HG02763 (cell line): Measurements from ENCODE around the gene CEP131.
A peak's percentile ranks its signal among the peaks of the same experiment; 100 is the strongest.

ENCODE experiments used
- ATAC-seq: cut with Tn5 transposase; IDR thresholded peaks from one replicate; pipeline ENCODE4 v1.9.1; 2021; ENCODE audit warnings: mild to moderate bottlenecking, moderate library complexity; ENCODE audit not compliant: unreplicated experiment

CEP131 gene

GRCh38 chr17:81222906-81223761, at the start of gene CEP131:
Gene CEP131, minus strand, starts transcription at chr17:81222965. Its CDS starts 2,909 bp downstream, at chr17:81220056.
- ATAC-seq, result peak; percentile 92

DNA sequence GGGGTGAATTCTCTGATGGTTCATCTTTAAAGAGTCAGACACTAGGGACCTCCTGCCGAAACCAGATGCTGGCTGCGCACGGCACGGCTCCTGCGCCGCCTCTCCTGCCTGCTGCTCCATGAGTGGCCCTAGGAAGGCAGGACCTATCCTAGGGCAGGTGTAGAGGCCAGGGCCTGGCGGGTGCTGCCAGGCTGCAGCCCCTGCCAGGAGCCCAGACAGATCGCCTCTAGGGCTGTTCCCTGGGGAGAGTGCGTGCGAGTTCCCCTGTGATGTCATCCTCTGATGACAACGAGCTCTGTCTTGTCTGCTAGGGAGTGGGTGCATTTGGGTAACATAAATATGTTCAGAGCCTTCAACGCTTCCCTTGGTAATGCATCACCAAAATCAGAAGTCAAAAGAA, 48.5 kb upstream of the CEP131 start:
- no peak for ATAC-seq

DNA sequence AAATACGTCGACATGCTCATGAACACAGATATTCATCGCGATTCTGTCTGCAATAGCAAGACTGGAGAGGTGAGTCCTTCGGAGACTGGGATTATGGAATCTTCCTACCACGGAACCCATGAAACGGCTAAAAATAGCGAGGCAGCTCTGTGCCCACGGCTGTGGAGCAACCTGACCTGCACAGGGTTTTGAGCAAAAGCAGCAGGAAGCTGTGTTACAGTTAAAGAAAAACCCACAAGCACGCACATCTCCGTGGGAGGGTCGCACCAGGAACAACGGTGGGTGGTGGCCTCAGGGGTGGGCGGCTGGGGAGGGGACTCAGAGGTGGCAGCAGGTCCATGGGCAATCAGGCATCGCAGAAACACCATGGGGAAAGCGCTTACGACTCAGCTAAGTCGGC, 47.5 kb upstream of the CEP131 start:
- no peak for ATAC-seq

DNA sequence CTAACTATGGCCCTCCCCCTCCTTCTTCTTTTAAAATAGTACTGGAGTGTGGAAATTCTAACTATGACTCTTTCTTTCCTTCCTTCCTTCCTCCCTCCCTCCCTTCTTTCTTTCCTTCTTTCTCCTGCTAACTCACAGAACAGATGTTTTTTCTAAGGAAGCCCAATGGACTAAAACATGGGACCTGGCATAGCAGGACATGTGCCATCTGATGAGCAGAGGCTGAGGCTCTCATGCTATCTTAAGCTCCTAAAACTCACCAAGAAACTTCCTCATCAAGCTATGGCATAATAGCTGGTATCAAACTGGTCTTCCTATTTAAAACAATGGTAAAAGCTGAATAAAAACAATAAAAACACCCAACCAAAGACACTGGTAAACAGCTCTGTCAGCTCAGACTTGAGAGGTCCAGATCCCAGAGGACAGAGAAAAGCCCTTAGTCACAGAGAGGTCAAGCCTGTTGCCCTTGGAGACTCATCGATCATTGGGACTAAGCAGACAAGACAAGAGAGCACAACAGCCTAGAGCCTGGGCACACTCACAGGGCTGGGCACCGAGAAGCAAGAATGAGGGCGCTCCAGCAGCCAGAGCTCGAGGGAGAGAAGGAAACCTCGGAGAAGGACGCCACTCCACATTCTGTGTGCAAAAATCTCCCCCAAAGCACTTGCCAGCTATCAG, 44.8 kb upstream of the CEP131 start:
- no peak for ATAC-seq

GRCh38 chr17:81265576-81265975, 42.8 kb upstream of the CEP131 start:
- ATAC-seq, result no peak

- no peak for ATAC-seq
These were observed 41.9 kb upstream of the CEP131 start for GRCh38 chr17:81264640-81265039.

GRCh38 chr17:81263371-81264181, 40.8 kb upstream of the CEP131 start:
- ATAC-seq, result no peak

GRCh38 chr17:81261582-81262336, 39.0 kb upstream of the CEP131 start:
- no peak for ATAC-seq

DNA sequence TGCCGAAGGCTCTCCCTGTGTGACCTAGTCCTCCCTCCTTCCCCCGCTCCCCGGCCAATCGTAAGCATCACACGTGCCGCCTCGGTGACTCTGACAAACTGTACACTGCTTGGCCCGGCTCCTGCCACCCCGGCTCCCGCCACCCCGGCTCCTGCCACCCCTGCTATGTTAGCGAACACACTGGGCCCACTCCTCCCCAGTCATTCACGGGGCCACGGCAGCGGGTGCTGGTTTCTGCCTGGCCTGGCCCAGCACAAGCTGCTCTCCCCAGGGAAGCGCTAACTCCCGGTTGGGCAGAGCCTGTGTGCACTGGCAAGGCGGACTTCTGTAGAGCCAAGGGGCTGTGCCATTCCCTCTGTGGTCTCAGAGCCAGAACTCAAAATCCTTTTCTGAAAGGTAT, 38.3 kb upstream of the CEP131 start:
- ATAC-seq, result no peak

- no peak for ATAC-seq
These were observed 37.9 kb upstream of the CEP131 start for GRCh38 chr17:81260641-81261040.

DNA sequence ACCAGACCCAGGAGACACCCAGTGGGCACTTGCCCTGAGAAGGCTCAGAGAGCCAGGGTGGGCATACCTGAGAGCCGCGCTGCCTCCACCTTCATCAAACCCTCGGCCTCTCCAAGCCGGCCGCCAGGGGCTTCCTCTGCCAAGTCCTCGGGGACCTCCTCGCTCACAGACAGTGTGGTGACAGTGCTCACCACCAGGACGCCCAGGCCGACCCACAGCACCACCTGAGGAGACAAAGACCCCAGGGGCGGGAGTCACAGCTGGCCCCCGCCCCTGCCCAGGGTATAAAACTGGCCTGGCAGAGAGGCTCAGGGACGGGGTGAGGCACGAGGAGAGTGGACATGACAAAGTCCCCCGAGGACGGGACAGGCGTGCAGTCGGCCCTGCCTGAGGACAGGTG, 37.4 kb upstream of the CEP131 start:
- ATAC-seq, result no peak

DNA sequence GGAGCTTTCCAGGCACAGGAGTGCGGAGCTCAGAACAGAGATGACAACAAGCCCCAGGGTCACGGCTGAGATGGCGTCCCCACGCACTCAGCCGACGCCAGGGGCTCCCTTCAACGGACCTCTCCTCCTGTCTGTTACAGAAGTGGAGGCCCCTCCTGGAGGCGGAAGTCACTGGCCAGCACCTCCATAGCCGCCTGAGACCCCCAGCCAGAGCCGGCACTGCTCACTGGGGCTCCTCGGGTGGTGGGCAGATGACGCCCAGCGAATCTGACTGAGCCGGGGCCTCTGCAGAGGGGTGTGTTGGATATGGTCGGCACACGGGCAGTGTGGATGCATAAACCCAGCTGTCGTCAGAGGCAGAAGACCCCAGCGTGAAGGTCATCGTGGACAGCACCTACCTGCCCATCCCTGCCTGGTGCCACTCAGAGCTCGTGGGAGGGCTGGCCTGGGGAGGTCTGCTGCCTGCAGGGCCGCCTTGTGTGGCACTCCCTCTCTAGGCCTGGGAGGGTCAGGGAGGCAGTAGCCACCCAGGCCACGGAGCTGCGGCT, 36.4 kb upstream of the CEP131 start:
- no peak for ATAC-seq

DNA sequence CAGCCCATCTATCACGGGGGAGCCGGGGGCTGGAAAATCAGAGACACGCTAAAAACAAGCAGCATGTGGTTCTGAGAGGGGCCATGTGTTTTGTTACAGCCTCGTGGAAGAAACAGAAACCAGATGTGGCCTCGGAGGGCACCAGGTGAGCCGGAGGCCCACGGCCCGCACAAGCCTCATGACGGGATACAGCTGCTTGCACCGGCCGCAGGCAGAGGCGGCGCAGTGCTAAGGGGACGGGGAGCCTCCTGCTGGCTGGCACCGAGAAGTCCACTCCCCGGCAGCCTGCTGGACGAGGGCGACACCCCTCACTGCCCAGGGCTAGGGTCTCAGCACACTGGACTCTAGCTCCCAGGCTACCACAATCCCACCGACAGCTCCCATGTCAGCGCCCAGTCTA, 35.5 kb upstream of the CEP131 start:
- ATAC-seq, result no peak

DNA sequence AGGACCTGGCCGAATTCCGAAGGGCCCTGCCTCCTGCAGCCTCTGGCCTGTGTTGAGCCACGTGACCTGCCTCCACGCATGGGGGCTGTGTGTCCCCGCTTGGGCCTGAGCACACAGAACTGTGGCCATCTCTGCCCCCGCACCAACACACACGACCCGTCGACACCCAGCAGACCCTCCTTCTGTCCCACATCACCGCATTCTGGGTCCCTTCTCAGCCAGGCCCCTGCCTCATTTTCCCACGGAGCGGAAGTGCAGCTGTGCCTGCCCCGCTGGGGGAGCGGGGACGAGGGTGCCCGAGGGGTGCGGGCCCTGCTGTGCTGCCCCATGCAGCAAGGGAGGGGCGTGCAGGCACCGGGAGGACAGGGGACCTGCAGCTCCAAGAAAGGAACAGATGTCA, 34.8 kb upstream of the CEP131 start:
- no peak for ATAC-seq

- ATAC-seq, result no peak
These were observed 33.9 kb upstream of the CEP131 start for GRCh38 chr17:81256616-81257015.

GRCh38 chr17:81254955-81255717, 32.4 kb upstream of the CEP131 start:
- no peak for ATAC-seq

- no peak for ATAC-seq
These were observed 30.8 kb upstream of the CEP131 start for GRCh38 chr17:81253358-81254131.

- ATAC-seq, result no peak
These were observed 30.2 kb upstream of the CEP131 start for GRCh38 chr17:81252987-81253329.

DNA sequence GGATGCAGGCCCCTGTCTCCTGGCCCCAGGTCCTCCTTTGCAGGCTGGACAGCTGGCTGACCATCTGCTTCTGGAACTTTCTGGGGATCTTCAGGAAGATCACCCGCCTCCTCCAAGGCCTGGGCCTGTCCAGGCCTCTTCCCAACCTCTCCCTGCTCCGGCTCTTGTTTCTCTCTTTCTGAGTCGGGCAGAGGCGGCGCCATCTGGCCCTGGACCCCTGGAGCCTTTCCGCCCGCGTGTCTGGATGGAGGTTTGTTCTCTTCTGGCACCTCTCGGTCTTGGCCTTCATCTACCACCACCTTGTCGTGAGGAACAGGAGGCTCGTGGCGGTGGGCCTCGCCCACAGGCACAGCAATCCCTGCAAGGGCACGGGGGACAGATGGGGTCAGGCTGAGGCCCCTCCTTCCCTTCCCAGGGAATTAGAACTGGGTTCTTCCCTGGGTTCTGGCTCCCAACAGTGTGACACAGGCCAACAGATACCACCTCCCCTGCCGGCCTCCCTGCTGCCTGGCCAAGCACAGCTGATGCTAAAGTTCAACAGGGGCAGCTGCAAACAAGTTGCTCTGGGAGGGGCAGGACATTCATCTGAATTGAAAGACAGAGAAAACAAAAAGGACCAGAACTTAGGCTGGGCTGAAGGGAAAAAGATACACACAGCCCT, 29.7 kb upstream of the CEP131 start:
- no peak for ATAC-seq
